ENCODE results near the gene ZNF599.

DNA sequence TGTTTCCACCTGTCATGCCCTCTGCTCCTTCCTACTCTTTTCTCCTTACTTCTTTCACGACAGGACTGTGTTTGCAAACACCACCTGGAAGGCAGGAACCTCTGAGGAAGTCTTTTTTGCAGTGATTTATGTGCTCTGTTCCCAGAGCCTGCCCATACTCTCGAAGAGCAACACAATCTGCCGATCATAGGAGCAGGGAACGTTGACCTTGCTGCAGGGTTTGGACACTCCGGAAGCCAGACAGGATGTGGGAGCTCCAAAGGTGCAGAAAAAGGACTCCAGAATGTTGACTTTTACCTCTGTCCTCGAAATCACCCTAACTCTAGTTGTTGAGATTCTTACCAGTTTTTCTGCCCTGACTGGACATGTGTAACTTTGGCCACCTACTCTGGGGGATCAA, 47.6 kb downstream of the ZNF599 start:
- TF ChIP-seq, protein P1, sequence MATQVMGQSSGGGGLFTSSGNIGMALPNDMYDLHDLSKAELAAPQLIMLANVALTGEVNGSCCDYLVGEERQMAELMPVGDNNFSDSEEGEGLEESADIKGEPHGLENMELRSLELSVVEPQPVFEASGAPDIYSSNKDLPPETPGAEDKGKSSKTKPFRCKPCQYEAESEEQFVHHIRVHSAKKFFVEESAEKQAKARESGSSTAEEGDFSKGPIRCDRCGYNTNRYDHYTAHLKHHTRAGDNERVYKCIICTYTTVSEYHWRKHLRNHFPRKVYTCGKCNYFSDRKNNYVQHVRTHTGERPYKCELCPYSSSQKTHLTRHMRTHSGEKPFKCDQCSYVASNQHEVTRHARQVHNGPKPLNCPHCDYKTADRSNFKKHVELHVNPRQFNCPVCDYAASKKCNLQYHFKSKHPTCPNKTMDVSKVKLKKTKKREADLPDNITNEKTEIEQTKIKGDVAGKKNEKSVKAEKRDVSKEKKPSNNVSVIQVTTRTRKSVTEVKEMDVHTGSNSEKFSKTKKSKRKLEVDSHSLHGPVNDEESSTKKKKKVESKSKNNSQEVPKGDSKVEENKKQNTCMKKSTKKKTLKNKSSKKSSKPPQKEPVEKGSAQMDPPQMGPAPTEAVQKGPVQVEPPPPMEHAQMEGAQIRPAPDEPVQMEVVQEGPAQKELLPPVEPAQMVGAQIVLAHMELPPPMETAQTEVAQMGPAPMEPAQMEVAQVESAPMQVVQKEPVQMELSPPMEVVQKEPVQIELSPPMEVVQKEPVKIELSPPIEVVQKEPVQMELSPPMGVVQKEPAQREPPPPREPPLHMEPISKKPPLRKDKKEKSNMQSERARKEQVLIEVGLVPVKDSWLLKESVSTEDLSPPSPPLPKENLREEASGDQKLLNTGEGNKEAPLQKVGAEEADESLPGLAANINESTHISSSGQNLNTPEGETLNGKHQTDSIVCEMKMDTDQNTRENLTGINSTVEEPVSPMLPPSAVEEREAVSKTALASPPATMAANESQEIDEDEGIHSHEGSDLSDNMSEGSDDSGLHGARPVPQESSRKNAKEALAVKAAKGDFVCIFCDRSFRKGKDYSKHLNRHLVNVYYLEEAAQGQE (IDR thresholded peaks at IDR 0.05; ENCODE audit: borderline replicate concordance in 1 of 2, low read depth in 1 of 2, low read length in 2 of 2): no peak
- TF ChIP-seq, protein P2, sequence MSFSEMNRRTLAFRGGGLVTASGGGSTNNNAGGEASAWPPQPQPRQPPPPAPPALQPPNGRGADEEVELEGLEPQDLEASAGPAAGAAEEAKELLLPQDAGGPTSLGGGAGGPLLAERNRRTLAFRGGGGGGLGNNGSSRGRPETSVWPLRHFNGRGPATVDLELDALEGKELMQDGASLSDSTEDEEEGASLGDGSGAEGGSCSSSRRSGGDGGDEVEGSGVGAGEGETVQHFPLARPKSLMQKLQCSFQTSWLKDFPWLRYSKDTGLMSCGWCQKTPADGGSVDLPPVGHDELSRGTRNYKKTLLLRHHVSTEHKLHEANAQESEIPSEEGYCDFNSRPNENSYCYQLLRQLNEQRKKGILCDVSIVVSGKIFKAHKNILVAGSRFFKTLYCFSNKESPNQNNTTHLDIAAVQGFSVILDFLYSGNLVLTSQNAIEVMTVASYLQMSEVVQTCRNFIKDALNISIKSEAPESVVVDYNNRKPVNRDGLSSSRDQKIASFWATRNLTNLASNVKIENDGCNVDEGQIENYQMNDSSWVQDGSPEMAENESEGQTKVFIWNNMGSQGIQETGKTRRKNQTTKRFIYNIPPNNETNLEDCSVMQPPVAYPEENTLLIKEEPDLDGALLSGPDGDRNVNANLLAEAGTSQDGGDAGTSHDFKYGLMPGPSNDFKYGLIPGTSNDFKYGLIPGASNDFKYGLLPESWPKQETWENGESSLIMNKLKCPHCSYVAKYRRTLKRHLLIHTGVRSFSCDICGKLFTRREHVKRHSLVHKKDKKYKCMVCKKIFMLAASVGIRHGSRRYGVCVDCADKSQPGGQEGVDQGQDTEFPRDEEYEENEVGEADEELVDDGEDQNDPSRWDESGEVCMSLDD (CRISPR knock-in tag; IDR thresholded peaks at IDR 0.05; ENCODE audit: borderline replicate concordance): no peak
- TF ChIP-seq TBL1XR1 (IDR thresholded peaks at IDR 0.05; ENCODE audit: borderline replicate concordance, low read length, partially characterized antibody): no peak
- TF ChIP-seq NFE2L2 (IDR thresholded peaks at IDR 0.05; ENCODE audit: low read length): no peak
- no peak for TF ChIP-seq RBAK (CRISPR knock-in tag; IDR thresholded peaks at IDR 0.05)
- no peak for TF ChIP-seq KAT2B (IDR thresholded peaks at IDR 0.05; ENCODE audit: borderline replicate concordance, low read depth, low read length)
- TF ChIP-seq THAP7 (CRISPR knock-in tag; IDR thresholded peaks at IDR 0.05): no peak
- no peak for TF ChIP-seq HCFC1 (IDR thresholded peaks at IDR 0.05; ENCODE audit: low read depth, low read length)

Measured in HepG2 (cell line).